ENCODE results near the gene TENT4A.

The TENT4A gene

DNA sequence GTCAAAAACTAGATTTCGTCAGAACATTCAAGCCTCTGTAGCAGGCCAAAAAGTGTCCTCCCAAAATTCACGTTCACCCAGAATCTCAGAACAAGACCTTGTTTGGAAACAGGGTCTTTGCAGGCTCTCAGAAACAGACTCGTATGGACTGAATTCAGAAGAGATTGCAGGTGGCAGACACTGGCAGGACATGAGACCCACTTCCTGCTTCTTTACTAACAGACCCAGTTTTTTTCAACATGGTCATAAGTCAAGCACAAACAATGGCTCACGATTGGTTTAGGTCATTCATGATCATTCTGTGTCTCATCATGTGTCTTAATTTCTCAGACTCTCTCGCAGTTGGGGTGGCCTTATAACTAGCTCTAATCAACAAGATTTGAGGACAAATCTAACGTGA is 5.4 kb upstream of the TENT4A start:
- peaks cover 9% of the 10 kb centered on the region for H3K4me1 Mint-ChIP-seq (ENCODE audit: low read depth)
- no peaks in the 10 kb centered on the region for H3K9me3 Mint-ChIP-seq
- H3K36me3 Mint-ChIP-seq (ENCODE audit: low read depth) = no peaks in the 10 kb centered on the region
- H3K27me3 Mint-ChIP-seq (ENCODE audit: low read depth) = peaks cover 8% of the 10 kb centered on the region
- H3K27ac Mint-ChIP-seq = no peak overlapping the region
- no peak overlapping the region for H3K4me3 Mint-ChIP-seq

DNA sequence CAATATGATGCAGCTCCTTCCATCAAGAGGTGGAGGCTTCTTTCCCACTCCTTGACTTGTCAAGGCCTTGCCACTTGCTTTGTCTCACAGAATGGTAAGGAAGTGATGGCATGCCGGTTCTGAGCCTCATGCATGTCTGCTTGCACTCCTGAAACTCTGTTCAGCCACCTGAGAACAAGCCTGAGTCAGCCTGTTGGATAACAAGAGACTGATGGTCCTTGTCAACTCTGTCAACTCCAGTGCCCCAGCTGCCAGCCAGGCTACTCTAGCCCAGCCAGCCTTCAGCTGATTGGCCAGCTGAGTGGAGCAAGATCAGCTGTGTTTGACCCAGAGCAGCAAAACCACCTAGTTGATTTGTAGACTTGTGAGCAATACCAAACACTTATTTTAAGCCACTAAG is 4.4 kb upstream of the TENT4A start:
- H3K4me3 Mint-ChIP-seq = no peak overlapping the region
- no peaks in the 10 kb centered on the region for H3K9me3 Mint-ChIP-seq
- peaks cover 9% of the 10 kb centered on the region for H3K4me1 Mint-ChIP-seq (ENCODE audit: low read depth)
- H3K27ac Mint-ChIP-seq = no peak overlapping the region
- H3K36me3 Mint-ChIP-seq (ENCODE audit: low read depth) = no peaks in the 10 kb centered on the region
- H3K27me3 Mint-ChIP-seq (ENCODE audit: low read depth) = peaks cover 8% of the 10 kb centered on the region

DNA sequence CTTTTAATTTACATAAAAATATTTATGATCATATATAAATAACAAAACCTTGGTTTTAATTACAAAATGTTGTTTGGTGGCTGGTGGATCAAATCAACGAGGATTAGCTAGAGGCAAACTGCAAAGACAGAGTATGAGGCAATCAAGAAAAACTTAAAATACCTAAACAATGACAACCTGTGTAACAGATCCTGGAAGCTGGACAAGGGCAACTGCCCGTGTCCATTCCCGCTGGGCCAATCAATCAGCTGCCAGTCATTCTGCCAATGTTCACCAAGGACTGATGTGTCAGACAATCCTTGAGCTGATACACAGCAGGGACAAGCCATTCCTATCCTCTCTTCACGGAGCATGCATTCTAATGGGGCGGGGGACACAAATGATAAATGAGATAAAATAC is 3.2 kb upstream of the TENT4A start:
- H3K9me3 Mint-ChIP-seq = no peaks in the 10 kb centered on the region
- no peak overlapping the region for H3K4me3 Mint-ChIP-seq
- H3K4me1 Mint-ChIP-seq (ENCODE audit: low read depth) = peaks cover 12% of the 10 kb centered on the region
- peaks cover 8% of the 10 kb centered on the region for H3K27me3 Mint-ChIP-seq (ENCODE audit: low read depth)
- no peaks in the 10 kb centered on the region for H3K36me3 Mint-ChIP-seq (ENCODE audit: low read depth)
- no peak overlapping the region for H3K27ac Mint-ChIP-seq

GRCh38 chr5:6710551-6711318 is 2.5 kb upstream of the TENT4A start:
- Mint-ChIP-seq H3K36me3 (ENCODE audit: low read depth) (no peaks in the 10 kb centered on the region), H3K27ac (no peak overlapping the region), H3K4me1 (ENCODE audit: low read depth) (peaks cover 15% of the 10 kb centered on the region), H3K9me3 (no peaks in the 10 kb centered on the region), H3K27me3 (ENCODE audit: low read depth) (peaks cover 8% of the 10 kb centered on the region), H3K4me3 (peak overlapping the region; percentile 9)

- H3K27ac Mint-ChIP-seq = peak overlapping the region; percentile 91
- peak overlapping the region; percentile 84 for H3K4me3 Mint-ChIP-seq
- peaks cover 21% of the 10 kb centered on the region for H3K4me1 Mint-ChIP-seq (ENCODE audit: low read depth)
- H3K9me3 Mint-ChIP-seq = no peaks in the 10 kb centered on the region
- H3K27me3 Mint-ChIP-seq (ENCODE audit: low read depth) = peaks cover 8% of the 10 kb centered on the region
- H3K36me3 Mint-ChIP-seq (ENCODE audit: low read depth) = no peaks in the 10 kb centered on the region
Observed at GRCh38 chr5:6711409-6712141, 1.7 kb upstream of the TENT4A start.

DNA sequence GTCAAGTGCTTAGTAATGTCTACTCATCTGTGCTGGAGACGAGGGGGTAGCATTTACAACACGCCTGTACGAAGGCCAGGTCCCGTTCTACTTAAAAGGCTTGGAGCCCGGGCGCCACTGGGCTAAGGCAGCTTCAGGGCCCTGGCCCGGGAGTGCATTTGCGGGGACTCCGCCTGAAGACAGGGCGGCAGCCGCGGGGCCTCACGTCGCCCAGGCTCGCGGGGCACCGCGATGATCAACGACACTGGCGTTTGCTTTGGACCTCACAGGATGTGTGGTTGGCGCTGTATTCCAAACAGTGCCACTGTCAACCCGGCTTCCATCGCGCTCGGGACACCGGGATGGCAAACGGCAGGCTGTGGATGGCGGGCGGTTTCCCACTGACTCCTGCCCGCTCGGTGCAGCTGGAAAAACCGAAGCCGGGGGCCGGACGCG is 1.1 kb upstream of the TENT4A start:
- H3K27ac Mint-ChIP-seq = peak overlapping the region; percentile 91
- peaks cover 27% of the 10 kb centered on the region for H3K4me1 Mint-ChIP-seq (ENCODE audit: low read depth)
- peaks cover 3% of the 10 kb centered on the region for H3K36me3 Mint-ChIP-seq (ENCODE audit: low read depth)
- H3K4me3 Mint-ChIP-seq = peak overlapping the region; percentile 84
- H3K9me3 Mint-ChIP-seq = no peaks in the 10 kb centered on the region
- H3K27me3 Mint-ChIP-seq (ENCODE audit: low read depth) = peaks cover 8% of the 10 kb centered on the region

GRCh38 chr5:6712577-6713273 is 507 bp upstream of the TENT4A start:
- H3K27ac Mint-ChIP-seq = peak overlapping the region; percentile 91
- H3K4me3 Mint-ChIP-seq = peak overlapping the region; percentile 84
- H3K27me3 Mint-ChIP-seq (ENCODE audit: low read depth) = peaks cover 8% of the 10 kb centered on the region
- H3K9me3 Mint-ChIP-seq = no peaks in the 10 kb centered on the region
- H3K36me3 Mint-ChIP-seq (ENCODE audit: low read depth) = peaks cover 3% of the 10 kb centered on the region
- H3K4me1 Mint-ChIP-seq (ENCODE audit: low read depth) = peaks cover 32% of the 10 kb centered on the region

DNA sequence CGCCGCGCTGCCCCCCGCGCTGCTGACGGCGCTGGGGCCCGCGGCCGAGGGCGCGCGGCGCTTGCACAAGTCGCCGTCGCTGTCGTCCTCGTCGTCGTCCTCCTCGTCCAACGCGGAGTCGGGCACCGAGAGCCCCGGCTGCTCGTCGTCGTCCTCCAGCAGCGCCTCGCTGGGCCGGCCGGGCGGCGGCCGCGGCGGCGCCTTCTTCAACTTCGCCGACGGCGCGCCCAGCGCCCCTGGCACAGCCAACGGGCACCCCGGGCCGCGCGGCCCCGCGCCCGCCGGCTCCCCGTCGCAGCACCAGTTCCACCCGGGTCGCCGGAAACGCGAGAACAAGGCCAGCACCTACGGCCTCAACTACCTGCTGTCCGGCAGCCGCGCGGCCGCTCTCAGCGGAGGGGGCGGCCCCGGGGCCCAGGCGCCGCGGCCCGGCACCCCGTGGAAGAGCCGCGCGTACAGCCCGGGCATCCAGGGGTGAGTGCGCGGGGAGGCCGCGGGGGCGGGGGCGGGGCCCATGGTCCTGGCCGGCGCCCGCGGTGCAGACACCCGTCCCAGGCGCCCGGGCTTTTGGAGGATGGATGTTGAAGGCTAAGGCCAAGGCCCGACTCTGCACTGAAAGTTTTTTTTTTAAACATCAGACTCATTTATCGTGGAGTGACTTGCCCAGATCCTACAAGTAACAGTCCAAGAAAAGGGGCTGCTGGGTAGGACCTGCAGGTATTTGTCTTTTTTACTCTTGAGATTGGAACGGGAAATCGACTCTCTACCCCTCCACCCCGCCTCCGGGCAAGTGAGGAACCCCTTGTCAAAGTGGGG is 1.2 kb downstream of the TENT4A start:
- Mint-ChIP-seq H3K9me3 (no peaks in the 10 kb centered on the region), H3K27me3 (ENCODE audit: low read depth) (peaks cover 8% of the 10 kb centered on the region), H3K4me1 (ENCODE audit: low read depth) (peaks cover 46% of the 10 kb centered on the region), H3K27ac (peak overlapping the region; percentile 82), H3K4me3 (peak overlapping the region; percentile 85), H3K36me3 (ENCODE audit: low read depth) (peaks cover 14% of the 10 kb centered on the region)

GRCh38 chr5:6715271-6715670 is 2.0 kb downstream of the TENT4A start:
- H3K36me3 Mint-ChIP-seq (ENCODE audit: low read depth) = peaks cover 14% of the 10 kb centered on the region
- H3K4me3 Mint-ChIP-seq = peak overlapping the region; percentile 85
- peaks cover 54% of the 10 kb centered on the region for H3K4me1 Mint-ChIP-seq (ENCODE audit: low read depth)
- H3K27ac Mint-ChIP-seq = peak overlapping the region; percentile 61
- H3K27me3 Mint-ChIP-seq (ENCODE audit: low read depth) = peaks cover 6% of the 10 kb centered on the region
- no peaks in the 10 kb centered on the region for H3K9me3 Mint-ChIP-seq

- Mint-ChIP-seq H3K9me3 (no peaks in the 10 kb centered on the region), H3K36me3 (ENCODE audit: low read depth) (peaks cover 14% of the 10 kb centered on the region), H3K27ac (peak overlapping the region; percentile 61), H3K27me3 (ENCODE audit: low read depth) (no peaks in the 10 kb centered on the region), H3K4me3 (peak overlapping the region; percentile 85), H3K4me1 (ENCODE audit: low read depth) (peaks cover 57% of the 10 kb centered on the region)
Observed at GRCh38 chr5:6715758-6716628, 2.8 kb downstream of the TENT4A start.

- H3K4me3 Mint-ChIP-seq = peak overlapping the region; percentile 85
- H3K4me1 Mint-ChIP-seq (ENCODE audit: low read depth) = peaks cover 62% of the 10 kb centered on the region
- H3K9me3 Mint-ChIP-seq = no peaks in the 10 kb centered on the region
- peak overlapping the region; percentile 46 for H3K27ac Mint-ChIP-seq
- H3K36me3 Mint-ChIP-seq (ENCODE audit: low read depth) = peaks cover 14% of the 10 kb centered on the region
- H3K27me3 Mint-ChIP-seq (ENCODE audit: low read depth) = no peaks in the 10 kb centered on the region
Observed at GRCh38 chr5:6716629-6717149, 3.5 kb downstream of the TENT4A start.

DNA sequence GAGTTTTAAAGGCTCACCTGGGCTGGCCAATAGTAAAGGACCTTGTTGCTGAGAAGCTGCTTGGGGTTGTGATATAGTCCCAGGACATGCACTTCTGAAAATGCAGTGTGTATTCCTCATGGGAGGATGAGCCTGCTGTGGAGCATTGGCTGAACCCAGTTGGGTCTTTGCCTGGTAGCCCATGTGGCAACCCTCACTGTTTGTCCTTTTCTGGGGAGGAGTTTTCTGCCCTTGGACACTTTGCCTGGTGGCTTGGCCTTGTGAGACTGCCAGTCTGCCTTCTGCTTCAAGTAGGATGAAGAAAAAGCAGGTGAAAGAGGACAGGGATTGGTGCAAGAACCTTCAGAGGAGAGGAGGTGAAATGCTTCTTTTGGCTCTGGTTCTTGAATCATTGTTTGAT is 4.0 kb downstream of the TENT4A start:
- no peaks in the 10 kb centered on the region for H3K9me3 Mint-ChIP-seq
- peaks cover 62% of the 10 kb centered on the region for H3K4me1 Mint-ChIP-seq (ENCODE audit: low read depth)
- no peak overlapping the region for H3K27ac Mint-ChIP-seq
- no peak overlapping the region for H3K4me3 Mint-ChIP-seq
- H3K36me3 Mint-ChIP-seq (ENCODE audit: low read depth) = peaks cover 14% of the 10 kb centered on the region
- no peaks in the 10 kb centered on the region for H3K27me3 Mint-ChIP-seq (ENCODE audit: low read depth)

DNA sequence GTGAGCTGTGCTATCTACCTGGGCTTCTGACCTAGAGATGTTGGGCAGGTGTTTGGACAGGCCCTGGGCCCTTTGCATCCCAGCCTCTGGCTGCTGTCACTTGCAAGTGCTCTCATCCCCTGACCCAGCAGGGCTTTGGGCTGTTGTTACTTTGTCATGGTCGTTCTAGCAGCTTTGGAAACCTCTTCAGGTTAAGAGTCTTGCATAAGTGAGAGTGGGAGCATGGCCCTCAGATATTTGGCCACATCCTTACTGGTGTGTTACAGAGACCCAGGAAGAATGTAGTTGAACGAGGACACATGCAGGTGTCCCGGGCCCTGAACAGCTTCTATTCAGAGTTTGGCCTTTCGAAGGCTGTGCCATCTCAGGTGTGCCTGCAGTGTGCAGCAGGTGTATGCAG is 4.5 kb downstream of the TENT4A start:
- Mint-ChIP-seq H3K27me3 (ENCODE audit: low read depth) (no peaks in the 10 kb centered on the region), H3K36me3 (ENCODE audit: low read depth) (peaks cover 14% of the 10 kb centered on the region), H3K4me3 (no peak overlapping the region), H3K27ac (no peak overlapping the region), H3K9me3 (no peaks in the 10 kb centered on the region), H3K4me1 (ENCODE audit: low read depth) (peaks cover 65% of the 10 kb centered on the region)
